BLaER1 treated with 17β-estradiol and CSF1 and Interleukin-3, amounts not matched to agents 10 nM and 100 nM (cell line): Measurements from ENCODE around the gene TMEM11.

ENCODE experiments used
- H3K27ac ChIP-seq, 11 experiments: shearing (Covaris generic); formaldehyde crosslinking; 2 replicates each; pipeline ENCODE4 v1.8.1; 2022
- H3K27me3 ChIP-seq, 11 experiments: shearing (Covaris generic); formaldehyde crosslinking; 2 replicates each; pipeline ENCODE4 v1.8.1; 2022
- H3K36me3 ChIP-seq, 11 experiments: shearing (Covaris generic); formaldehyde crosslinking; 2 replicates each; pipeline ENCODE4 v1.8.1; 2022
- H3K4me1 ChIP-seq, 10 experiments: shearing (Covaris generic); formaldehyde crosslinking; 2 replicates each; pipeline ENCODE4 v1.8.1; 2022
- H3K4me2 ChIP-seq, 11 experiments: shearing (Covaris generic); formaldehyde crosslinking; 2 replicates each; pipeline ENCODE4 v1.8.1; 2022
- H3K4me3 ChIP-seq, 10 experiments: shearing (Covaris generic); formaldehyde crosslinking; 2 replicates each; pipeline ENCODE4 v1.8.1; 2022
- H3K9ac ChIP-seq, 11 experiments: shearing (Covaris generic); formaldehyde crosslinking; 2 replicates each; pipeline ENCODE4 v1.8.1; 2022
- H3K9me3 ChIP-seq, 11 experiments: shearing (Covaris generic); formaldehyde crosslinking; replicated peaks in 1 of 11; 2 replicates each; pipeline ENCODE4 v1.8.1; 2022
- H4K20me1 ChIP-seq, 11 experiments: shearing (Covaris generic); formaldehyde crosslinking; 2 replicates each; pipeline ENCODE4 v1.8.1; 2022
- Cebpa-rat ChIP-seq, 11 experiments: shearing (Covaris generic); IDR thresholded peaks; 2 replicates each; pipeline ENCODE4 v1.8.1; 2022

Gene TMEM11

GRCh38 chr17:21210411-21211076, 3.4 kb downstream of the TMEM11 start:
- H3K27ac ChIP-seq, result peak overlapping the region in 3 of 11 experiments; percentile 17 to 29 (median 23); a peak in 4 of 22 replicates
- H3K9ac ChIP-seq, result peak overlapping the region in 3 of 11 experiments; percentile 2 to 30 (median 16); a peak in 3 of 22 replicates
- H3K27me3 ChIP-seq, result no peaks in the 10 kb centered on the region
- no peak overlapping the region for H3K4me3 ChIP-seq
- no peaks in the 10 kb centered on the region; a peak in 1 of 22 replicates for H3K9me3 ChIP-seq
- peak overlapping the region; percentile 85 to 97 (median 92); a peak in 16 of 22 replicates for H3K4me2 ChIP-seq
- peaks cover 54 to 69% (median 66%) of the 10 kb centered on the region in 11 experiments for H3K36me3 ChIP-seq
- H4K20me1 ChIP-seq, result peaks cover 75 to 83% (median 81%) of the 10 kb centered on the region in 11 experiments
- peaks cover 49 to 61% (median 55%) of the 10 kb centered on the region in 10 experiments for H3K4me1 ChIP-seq
- no peak for TF ChIP-seq Cebpa-rat (IDR thresholded peaks at IDR 0.05)

DNA sequence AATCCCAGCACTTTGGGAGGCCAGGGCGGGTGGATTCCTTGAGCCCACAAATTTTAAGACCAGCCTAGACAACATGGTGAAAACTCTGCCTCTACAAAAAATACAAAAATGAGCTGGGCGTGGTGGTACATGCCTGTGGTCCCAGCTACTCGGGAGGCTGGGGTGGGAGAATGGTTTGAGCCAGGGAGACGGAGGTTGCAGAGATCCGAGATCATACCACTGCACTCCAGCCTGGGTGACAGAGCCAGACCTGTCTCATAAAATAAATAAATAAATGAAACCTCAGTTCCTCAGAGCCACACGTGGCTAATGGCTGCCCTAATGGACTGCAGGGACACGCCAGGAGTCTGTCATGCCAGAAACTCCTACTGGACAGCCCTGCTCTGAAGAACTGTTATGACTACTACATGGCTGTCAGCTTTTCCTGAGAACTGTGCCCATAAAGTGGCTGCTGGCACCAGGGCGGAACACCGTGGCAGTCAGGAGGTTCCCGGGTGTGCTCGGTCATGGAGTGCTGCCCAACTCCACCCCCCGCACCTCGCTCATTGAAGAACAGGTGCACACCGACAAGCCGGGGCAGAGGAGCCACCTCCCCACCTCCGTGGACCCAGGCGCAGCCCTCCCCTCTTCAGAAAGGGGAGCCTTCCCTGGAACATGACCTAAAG, 4.3 kb downstream of the TMEM11 start:
- Histone ChIP-seq H3K4me1 (peaks cover 42 to 54% (median 50%) of the 10 kb centered on the region in 10 experiments), H3K9me3 (no peaks in the 10 kb centered on the region; a peak in 1 of 22 replicates), H3K36me3 (peaks cover 54 to 76% (median 71%) of the 10 kb centered on the region in 11 experiments), H4K20me1 (peaks cover 84 to 92% (median 90%) of the 10 kb centered on the region in 11 experiments), H3K9ac (0 out of 22 replicates have a peak overlapping the region, but pooled peaks of 3 of the 11 experiments have one; percentile 10 to 37 (median 30)), H3K4me2 (peak overlapping the region in 4 of 11 experiments; percentile 55 to 96 (median 90); a peak in 5 of 22 replicates), H3K27me3 (no peaks in the 10 kb centered on the region), H3K27ac (peak overlapping the region in 1 of 11 experiments; percentile 23; a peak in 1 of 22 replicates), H3K4me3 (no peak overlapping the region)
- TF ChIP-seq Cebpa-rat (IDR thresholded peaks at IDR 0.05), result no peak

GRCh38 chr17:21208352-21208751, 5.6 kb downstream of the TMEM11 start:
- peaks cover 97 to 100% (median 100%) of the 10 kb centered on the region in 11 experiments for H4K20me1 ChIP-seq
- peak overlapping the region in 9 of 11 experiments; percentile 2 to 55 (median 30); a peak in 14 of 22 replicates for H3K4me2 ChIP-seq
- H3K4me1 ChIP-seq, result peaks cover 42 to 54% (median 50%) of the 10 kb centered on the region in 10 experiments
- no peaks in the 10 kb centered on the region for H3K27me3 ChIP-seq
- no peak for TF ChIP-seq Cebpa-rat (IDR thresholded peaks at IDR 0.05)
- H3K36me3 ChIP-seq, result peaks cover 58 to 87% (median 75%) of the 10 kb centered on the region in 11 experiments
- H3K4me3 ChIP-seq, result no peak overlapping the region
- H3K9me3 ChIP-seq, result no peaks in the 10 kb centered on the region; a peak in 1 of 22 replicates
- peak overlapping the region in 4 of 11 experiments; percentile 10 to 22 (median 20); a peak in 3 of 22 replicates for H3K9ac ChIP-seq
- H3K27ac ChIP-seq, result peak overlapping the region in 1 of 11 experiments; percentile 16; a peak in 2 of 22 replicates

- no peak overlapping the region for H3K4me2 ChIP-seq
- peaks cover 14 to 48% (median 38%) of the 10 kb centered on the region in 10 experiments for H3K4me1 ChIP-seq
- H3K27me3 ChIP-seq, result no peaks in the 10 kb centered on the region
- H3K27ac ChIP-seq, result no peak overlapping the region; a peak in 1 of 22 replicates
- peaks cover 72 to 94% (median 84%) of the 10 kb centered on the region in 11 experiments for H3K36me3 ChIP-seq
- H3K9ac ChIP-seq, result peak overlapping the region in 2 of 11 experiments; percentile 1 to 39; a peak in 3 of 22 replicates
- peaks cover 98 to 100% (median 100%) of the 10 kb centered on the region in 11 experiments for H4K20me1 ChIP-seq
- no peaks in the 10 kb centered on the region; a peak in 1 of 22 replicates for H3K9me3 ChIP-seq
- no peak for TF ChIP-seq Cebpa-rat (IDR thresholded peaks at IDR 0.05)
- H3K4me3 ChIP-seq, result no peak overlapping the region
Measured at GRCh38 chr17:21204935-21205334, 9.0 kb downstream of the TMEM11 start.

GRCh38 chr17:21202512-21202911, 11.4 kb downstream of the TMEM11 start:
- Histone ChIP-seq H3K4me1 (peaks cover 0 to 37% (median 24%) of the 10 kb centered on the region in 10 experiments; a peak in 17 of 20 replicates), H3K27ac (no peak overlapping the region), H3K27me3 (no peaks in the 10 kb centered on the region), H3K4me3 (no peak overlapping the region), H3K4me2 (no peak overlapping the region), H3K9ac (no peak overlapping the region), H3K36me3 (peaks cover 69 to 94% (median 83%) of the 10 kb centered on the region in 11 experiments), H3K9me3 (no peaks in the 10 kb centered on the region; a peak in 1 of 22 replicates), H4K20me1 (peaks cover 99 to 100% (median 100%) of the 10 kb centered on the region in 11 experiments)
- no peak for TF ChIP-seq Cebpa-rat (IDR thresholded peaks at IDR 0.05)

DNA sequence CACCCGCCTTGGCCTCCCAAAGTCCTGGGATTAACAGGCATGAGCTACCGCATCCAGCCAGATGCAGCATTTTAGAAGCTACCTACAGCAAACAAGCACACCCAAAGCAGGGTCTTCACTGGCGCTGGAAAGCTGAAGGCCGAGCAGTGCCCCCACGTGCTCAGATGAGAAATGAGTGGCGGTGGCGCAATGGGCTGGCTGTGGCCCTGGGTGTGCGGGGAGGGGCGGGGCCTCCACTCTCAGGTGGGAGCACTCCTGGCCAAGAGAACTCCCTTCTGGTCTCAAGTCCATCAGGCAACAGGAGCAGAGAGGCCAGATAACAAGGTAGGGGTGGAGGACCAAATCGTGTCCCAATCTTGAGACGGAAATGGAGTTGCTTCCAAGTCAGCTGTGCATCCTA, 12.1 kb downstream of the TMEM11 start:
- Histone ChIP-seq H3K36me3 (peaks cover 69 to 94% (median 83%) of the 10 kb centered on the region in 11 experiments), H3K9me3 (no peaks in the 10 kb centered on the region; a peak in 1 of 22 replicates), H3K27me3 (no peaks in the 10 kb centered on the region), H3K9ac (no peak overlapping the region), H4K20me1 (peaks cover 98 to 100% (median 100%) of the 10 kb centered on the region in 11 experiments), H3K4me2 (no peak overlapping the region), H3K4me3 (no peak overlapping the region), H3K4me1 (peaks cover 0 to 37% (median 24%) of the 10 kb centered on the region in 10 experiments; a peak in 17 of 20 replicates), H3K27ac (no peak overlapping the region)
- no peak for TF ChIP-seq Cebpa-rat (IDR thresholded peaks at IDR 0.05)

DNA sequence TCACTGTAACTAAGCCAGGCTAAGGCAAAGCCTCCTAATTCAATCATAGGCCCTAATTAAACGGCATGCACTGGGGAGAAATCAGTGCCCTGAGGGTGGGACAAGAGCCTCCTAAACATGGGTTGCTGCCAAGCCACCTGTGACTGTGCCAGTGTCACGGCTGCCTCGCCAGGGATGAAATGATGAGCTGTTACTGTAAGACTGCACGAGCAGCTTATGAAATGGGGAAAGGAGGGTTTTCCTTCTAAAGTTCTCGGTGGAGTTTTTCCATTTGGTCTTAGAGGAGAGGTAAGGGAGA, 12.7 kb downstream of the TMEM11 start:
- Histone ChIP-seq H3K4me1 (peaks cover 0 to 38% (median 28%) of the 10 kb centered on the region in 10 experiments; a peak in 17 of 20 replicates), H4K20me1 (peaks cover 98 to 100% (median 100%) of the 10 kb centered on the region in 11 experiments), H3K36me3 (peaks cover 69 to 94% (median 83%) of the 10 kb centered on the region in 11 experiments), H3K4me2 (0 out of 22 replicates have a peak overlapping the region, but pooled peaks of 1 of the 11 experiments have one; percentile 7), H3K27me3 (no peaks in the 10 kb centered on the region), H3K4me3 (no peak overlapping the region), H3K27ac (no peak overlapping the region), H3K9ac (no peak overlapping the region), H3K9me3 (no peaks in the 10 kb centered on the region; a peak in 1 of 22 replicates)
- no peak for TF ChIP-seq Cebpa-rat (IDR thresholded peaks at IDR 0.05)

- Histone ChIP-seq H3K4me2 (peak overlapping the region in 5 of 11 experiments; percentile 16 to 39 (median 24); a peak in 5 of 22 replicates), H3K4me3 (no peak overlapping the region), H3K9me3 (no peaks in the 10 kb centered on the region), H3K4me1 (peaks cover 0 to 43% (median 33%) of the 10 kb centered on the region in 10 experiments; a peak in 18 of 20 replicates), H3K27ac (no peak overlapping the region), H3K36me3 (peaks cover 70 to 94% (median 83%) of the 10 kb centered on the region in 11 experiments), H4K20me1 (peaks cover 97 to 100% (median 100%) of the 10 kb centered on the region in 11 experiments), H3K27me3 (no peaks in the 10 kb centered on the region), H3K9ac (no peak overlapping the region)
- no peak for TF ChIP-seq Cebpa-rat (IDR thresholded peaks at IDR 0.05)
Measured at GRCh38 chr17:21200590-21201297, 13.2 kb downstream of the TMEM11 start.
